HG03280 (cell line): ENCODE data around the gene TEKT1.

Source experiments
- ATAC-seq: cut with Tn5 transposase; IDR thresholded peaks from one replicate; pipeline ENCODE4 v1.9.1; 2021; ENCODE audit warnings: mild to moderate bottlenecking, moderate library complexity; ENCODE audit not compliant: unreplicated experiment

Gene TEKT1

GRCh38 chr17:6768447-6768846 is 63.1 kb downstream of the TEKT1 start:
- no peak for ATAC-seq

GRCh38 chr17:6761779-6762178 is 69.8 kb downstream of the TEKT1 start:
- ATAC-seq, result no peak

GRCh38 chr17:6757747-6758146 is 73.8 kb downstream of the TEKT1 start:
- no peak for ATAC-seq

GRCh38 chr17:6756425-6757031 is 75.0 kb downstream of the TEKT1 start:
- no peak for ATAC-seq

- ATAC-seq, result no peak
Measured at GRCh38 chr17:6755731-6756184, 75.8 kb downstream of the TEKT1 start, which contains the start of gene XAF1. Gene XAF1, plus strand, starts transcription at chr17:6756046. Its CDS starts 33 bp downstream, at chr17:6756079.

- ATAC-seq, result no peak
Measured at GRCh38 chr17:6755281-6755680, 76.2 kb downstream of the TEKT1 start.

- no peak for ATAC-seq
Measured at GRCh38 chr17:6753546-6753945, 78.0 kb downstream of the TEKT1 start.

- no peak for ATAC-seq
Measured at GRCh38 chr17:6753006-6753445, 78.5 kb downstream of the TEKT1 start.

- no peak for ATAC-seq
Measured at GRCh38 chr17:6752068-6752909, 79.2 kb downstream of the TEKT1 start.

GRCh38 chr17:6749519-6749918 is 82.0 kb downstream of the TEKT1 start:
- no peak for ATAC-seq

- ATAC-seq, result no peak
Measured at GRCh38 chr17:6748617-6749016, 82.9 kb downstream of the TEKT1 start.
